T-helper 2 cell treated with Interferon-gamma antibody and Interleukin-4, amounts not matched to agents 5 μg/mL and 100 μg/mL, for 36 hours (primary cell): ENCODE measurements around the gene PSAP.
A peak's percentile ranks its signal among the peaks of the same experiment; 100 is the strongest.
"Not testable (repeated sequence)": the region's sequence is repeated elsewhere in the genome, so short reads cannot be mapped to it uniquely, and the experiment has no call there.

Experiments
- DNase-seq: peaks from one replicate; pipeline ENCODE4 v3.0.0; 2021; ENCODE audit warnings: low spot score
- H3K27ac Mint-ChIP-seq: one replicate; pipeline ENCODE4 v1.8.0; 2021; ENCODE audit warnings: mild to moderate bottlenecking, mixed read lengths
- H3K27me3 Mint-ChIP-seq: one replicate; pipeline ENCODE4 v1.8.0; 2021; ENCODE audit warnings: low read depth, mixed read lengths
- H3K36me3 Mint-ChIP-seq: one replicate; pipeline ENCODE4 v1.8.0; 2021; ENCODE audit warnings: low read depth, mixed read lengths
- H3K4me1 Mint-ChIP-seq: one replicate; pipeline ENCODE4 v1.8.0; 2021; ENCODE audit warnings: low read depth, mixed read lengths
- H3K4me3 Mint-ChIP-seq: one replicate; pipeline ENCODE4 v1.8.0; 2022; ENCODE audit warnings: mild to moderate bottlenecking, moderate library complexity, mixed read lengths
- H3K9me3 Mint-ChIP-seq: one replicate; pipeline ENCODE4 v1.8.0; 2021; ENCODE audit warnings: mixed read lengths

PSAP gene

DNA sequence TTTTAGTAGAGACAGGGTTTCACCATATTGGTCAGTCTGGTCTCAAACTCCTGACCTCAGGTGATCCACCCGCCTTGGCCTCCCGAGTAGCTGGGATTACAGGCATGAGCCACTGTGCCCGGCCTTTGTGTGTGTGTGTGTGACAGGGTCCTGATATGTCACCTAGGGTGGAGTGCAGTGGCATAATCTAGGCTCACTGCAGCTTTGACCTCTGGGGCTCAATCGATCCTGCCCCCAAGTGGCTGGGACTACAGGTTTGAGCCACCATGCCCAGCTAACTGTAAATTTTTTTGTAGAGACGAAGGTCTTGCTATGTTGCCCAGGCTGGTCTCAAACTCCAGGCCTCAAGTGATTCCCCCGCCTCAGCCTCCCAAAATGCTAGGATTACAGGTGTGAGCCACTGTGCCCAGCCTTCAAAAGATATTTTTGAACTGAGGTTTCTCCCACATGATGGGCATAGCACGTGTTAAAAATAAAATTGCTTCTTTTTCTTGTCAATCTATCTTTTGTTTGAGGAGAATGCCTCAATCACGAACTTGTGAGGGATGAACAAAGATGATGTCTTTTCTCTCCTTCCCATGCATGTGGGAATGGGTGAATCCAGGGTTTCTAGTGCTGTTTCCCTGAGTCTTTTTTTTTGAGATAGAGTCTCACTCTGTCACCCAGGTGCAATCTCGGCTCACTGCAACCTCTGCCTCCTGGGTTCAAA is 30.8 kb upstream of the PSAP start:
- Mint-ChIP-seq H3K27ac (no peak overlapping the region), H3K4me3 (no peak overlapping the region), H3K36me3 (no peaks in the 10 kb centered on the region), H3K4me1 (peaks cover 11% of the 10 kb centered on the region), H3K27me3 (peaks cover 3% of the 10 kb centered on the region), H3K9me3 (no peaks in the 10 kb centered on the region)
- no peak for DNase-seq

DNA sequence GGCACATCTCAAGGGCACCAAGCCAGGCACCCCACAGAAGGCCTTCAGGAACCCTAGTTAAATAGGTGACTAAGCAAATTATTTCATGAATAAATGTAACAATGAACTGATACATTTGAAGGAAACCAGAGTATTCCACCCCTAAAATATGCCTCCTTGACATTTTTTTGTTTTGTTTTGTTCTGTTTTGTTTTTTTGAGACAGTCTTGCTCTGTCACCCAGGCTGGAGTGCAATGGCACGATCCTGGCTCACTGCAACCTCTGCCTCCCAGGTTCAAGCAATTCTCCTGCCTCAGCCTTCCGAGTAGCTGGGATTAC is 30.2 kb upstream of the PSAP start:
- H3K36me3 Mint-ChIP-seq, DNase-seq, H3K27ac Mint-ChIP-seq, H3K9me3 Mint-ChIP-seq, H3K27me3 Mint-ChIP-seq, H3K4me3 Mint-ChIP-seq: not testable (repeated sequence)
- peaks cover 11% of the 10 kb centered on the region for H3K4me1 Mint-ChIP-seq

DNA sequence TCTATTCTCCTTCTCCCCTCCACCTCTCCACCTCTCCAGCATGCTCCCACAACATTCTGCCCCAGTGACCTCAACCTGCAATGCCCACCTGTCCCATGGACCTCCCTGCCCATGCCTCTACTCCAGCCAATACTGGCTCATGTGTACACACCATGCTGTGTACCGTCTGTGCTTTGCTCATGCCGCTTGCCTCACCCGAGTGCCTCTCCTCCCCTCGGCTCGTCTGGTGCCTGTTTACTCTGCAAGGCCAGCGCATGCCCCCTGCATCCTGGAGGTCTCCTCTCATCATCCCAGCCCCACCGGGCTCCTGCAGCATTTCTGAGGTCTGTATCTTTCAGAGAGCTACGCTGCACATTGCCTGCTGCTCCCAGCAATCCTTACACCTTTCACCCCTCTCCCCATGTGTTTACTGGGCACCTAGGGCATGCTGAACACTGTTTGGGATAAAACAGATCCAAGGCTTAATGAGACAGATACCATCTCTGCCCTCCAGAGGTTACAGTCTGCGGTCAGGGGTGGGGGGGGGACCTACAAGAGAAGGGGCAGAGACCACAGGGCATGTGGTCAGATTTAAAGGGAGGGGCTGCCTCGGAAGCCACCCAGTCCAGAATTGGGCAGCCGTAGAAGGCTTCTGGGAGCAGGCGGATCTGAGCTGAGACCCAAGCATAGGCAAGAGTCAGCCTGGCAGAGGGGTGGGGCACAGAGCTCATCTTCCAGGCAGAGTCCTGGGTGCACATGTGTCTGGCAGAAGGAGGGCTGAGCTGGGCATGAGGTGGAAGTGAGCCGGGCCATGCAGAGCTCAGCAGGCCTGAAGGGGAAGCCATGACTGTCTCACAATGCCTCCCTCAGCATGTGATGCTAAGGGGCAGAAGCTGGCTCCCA is 29.6 kb upstream of the PSAP start:
- Mint-ChIP-seq H3K36me3 (no peaks in the 10 kb centered on the region), H3K4me1 (peaks cover 11% of the 10 kb centered on the region), H3K4me3 (no peak overlapping the region), H3K27me3 (no peaks in the 10 kb centered on the region), H3K27ac (no peak overlapping the region), H3K9me3 (no peaks in the 10 kb centered on the region)
- DNase-seq: no peak

DNA sequence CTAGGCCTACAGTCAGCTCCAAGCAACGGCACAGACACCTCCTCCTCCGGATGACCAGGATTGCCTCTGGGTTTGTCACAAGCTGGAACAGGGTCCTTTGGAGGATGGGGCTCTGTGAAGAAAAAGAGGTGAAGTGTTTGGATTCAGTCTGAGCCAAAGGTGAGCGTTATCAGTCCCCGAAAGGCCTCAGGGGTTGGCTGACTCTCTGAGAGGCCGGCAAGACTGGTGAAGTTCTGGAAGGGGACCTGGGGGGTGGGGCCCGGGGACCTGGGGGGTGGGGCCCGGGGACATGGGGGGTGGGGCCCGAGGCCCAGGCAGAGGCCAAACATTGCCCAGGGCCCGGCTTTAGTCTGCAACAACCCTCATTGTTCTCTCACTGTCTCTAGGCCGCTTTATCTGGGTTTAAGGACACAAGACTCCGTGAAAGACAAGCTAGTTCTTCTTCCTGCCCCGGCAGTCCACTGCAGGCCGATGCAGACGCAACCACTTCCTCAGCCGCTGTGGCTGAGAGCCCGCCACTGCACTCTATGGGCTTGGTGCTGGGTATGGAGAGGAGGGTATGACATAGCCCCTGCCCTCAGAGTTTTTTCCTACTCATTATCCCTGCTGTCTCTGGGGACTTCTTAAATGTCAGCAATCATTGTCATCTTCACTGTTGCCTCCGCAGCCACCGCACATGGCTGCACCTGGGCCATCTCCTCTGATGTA is 27.4 kb upstream of the PSAP start:
- H3K36me3 Mint-ChIP-seq: no peaks in the 10 kb centered on the region
- peak overlapping the region; percentile 63 for H3K27ac Mint-ChIP-seq
- no peak for DNase-seq
- no peak overlapping the region for H3K4me3 Mint-ChIP-seq
- no peaks in the 10 kb centered on the region for H3K9me3 Mint-ChIP-seq
- H3K27me3 Mint-ChIP-seq: no peaks in the 10 kb centered on the region
- peaks cover 10% of the 10 kb centered on the region for H3K4me1 Mint-ChIP-seq

DNA sequence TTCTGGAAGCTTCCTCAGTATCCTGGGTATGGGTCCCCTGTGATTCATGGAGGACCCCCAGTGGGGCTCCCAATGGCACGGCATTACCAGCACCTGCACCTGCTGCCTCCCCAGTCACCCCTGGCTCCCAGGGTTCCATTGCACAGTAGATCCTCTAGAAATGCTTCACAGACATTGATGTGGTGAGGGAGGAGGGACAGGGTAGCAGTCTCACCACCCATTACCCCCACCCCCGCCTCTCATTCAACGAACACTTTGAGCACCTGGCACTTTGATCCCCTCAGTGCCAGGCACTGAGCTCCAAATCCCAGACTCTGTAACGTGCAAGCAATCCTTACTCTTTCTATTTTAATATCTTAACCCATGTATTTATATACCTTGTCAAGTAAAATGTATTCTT is 26.8 kb upstream of the PSAP start:
- Mint-ChIP-seq H3K4me1 (peaks cover 8% of the 10 kb centered on the region), H3K4me3 (no peak overlapping the region), H3K27ac (no peak overlapping the region), H3K27me3 (no peaks in the 10 kb centered on the region), H3K9me3 (no peaks in the 10 kb centered on the region), H3K36me3 (no peaks in the 10 kb centered on the region)
- no peak for DNase-seq

DNA sequence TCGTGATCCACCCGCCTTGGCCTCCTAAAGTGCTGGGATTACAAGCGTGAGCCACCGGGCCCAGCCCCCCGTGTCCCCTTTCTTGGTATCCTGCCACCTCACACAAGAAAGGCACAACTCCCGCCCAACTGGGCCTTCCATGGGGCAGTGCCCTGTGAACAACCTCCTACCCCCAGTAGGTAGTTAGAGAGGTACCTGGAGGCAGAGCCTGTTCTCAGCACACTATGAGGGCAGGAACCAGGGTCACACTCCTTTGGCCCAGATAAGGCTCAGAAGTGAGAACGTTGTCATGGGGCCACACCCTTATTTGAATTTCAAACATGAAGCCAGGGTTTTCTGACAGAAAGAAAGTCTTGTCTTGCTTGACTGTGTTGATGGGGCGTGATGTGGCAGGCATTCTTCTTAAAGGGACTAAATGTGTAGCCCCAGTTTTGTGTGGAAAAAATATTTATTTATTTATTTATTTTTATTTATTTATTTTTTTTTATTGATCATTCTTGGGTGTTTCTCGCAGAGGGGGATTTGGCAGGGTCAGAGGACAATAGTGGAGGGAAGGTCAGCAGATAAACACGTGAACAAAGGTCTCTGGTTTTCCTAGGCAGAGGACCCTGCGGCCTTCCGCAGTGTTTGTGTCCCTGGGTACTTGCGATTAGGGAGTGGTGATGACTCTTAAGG is 23.8 kb upstream of the PSAP start:
- not testable (repeated sequence) for H3K27ac Mint-ChIP-seq, H3K4me3 Mint-ChIP-seq, H3K27me3 Mint-ChIP-seq

DNA sequence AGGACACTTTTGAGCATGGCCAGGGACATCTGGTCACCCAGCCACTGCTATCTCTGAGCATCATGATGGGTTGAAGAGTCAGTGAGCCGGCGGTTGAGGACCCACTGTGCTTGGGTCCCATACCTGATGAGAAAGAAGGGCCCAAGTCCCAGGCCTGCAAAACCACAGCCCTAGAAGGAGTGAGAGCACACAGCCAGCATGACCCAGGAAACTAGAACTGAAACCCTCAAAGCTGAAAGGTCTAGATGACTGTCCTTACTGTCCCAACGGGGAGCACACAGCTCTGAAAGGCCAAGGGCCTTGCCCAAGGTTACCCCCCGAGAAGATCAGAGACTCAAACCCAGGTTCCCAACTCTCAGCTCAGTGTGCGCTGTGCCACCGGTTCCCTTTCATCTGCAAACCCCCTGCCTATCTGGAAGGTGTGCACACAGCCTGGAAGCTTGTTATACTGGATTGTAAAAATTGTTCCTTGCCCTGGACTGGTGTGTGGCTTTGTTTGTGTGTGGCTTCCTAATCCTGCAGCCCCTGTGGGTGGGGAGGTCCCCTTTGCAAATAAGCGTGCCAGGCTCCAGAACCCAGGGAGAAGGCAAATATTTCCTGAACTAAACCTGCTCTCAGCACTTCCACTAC is 22.6 kb upstream of the PSAP start:
- H3K36me3 Mint-ChIP-seq: no peaks in the 10 kb centered on the region
- H3K27me3 Mint-ChIP-seq: no peaks in the 10 kb centered on the region
- H3K9me3 Mint-ChIP-seq: no peaks in the 10 kb centered on the region
- no peak overlapping the region for H3K4me3 Mint-ChIP-seq
- no peak for DNase-seq
- H3K27ac Mint-ChIP-seq: no peak overlapping the region
- peaks cover 10% of the 10 kb centered on the region for H3K4me1 Mint-ChIP-seq

More for the DNA sequence above, 23.8 kb upstream of the PSAP start:
- not testable (repeated sequence) for H3K9me3 Mint-ChIP-seq, H3K36me3 Mint-ChIP-seq, DNase-seq
- peaks cover 11% of the 10 kb centered on the region for H3K4me1 Mint-ChIP-seq

DNA sequence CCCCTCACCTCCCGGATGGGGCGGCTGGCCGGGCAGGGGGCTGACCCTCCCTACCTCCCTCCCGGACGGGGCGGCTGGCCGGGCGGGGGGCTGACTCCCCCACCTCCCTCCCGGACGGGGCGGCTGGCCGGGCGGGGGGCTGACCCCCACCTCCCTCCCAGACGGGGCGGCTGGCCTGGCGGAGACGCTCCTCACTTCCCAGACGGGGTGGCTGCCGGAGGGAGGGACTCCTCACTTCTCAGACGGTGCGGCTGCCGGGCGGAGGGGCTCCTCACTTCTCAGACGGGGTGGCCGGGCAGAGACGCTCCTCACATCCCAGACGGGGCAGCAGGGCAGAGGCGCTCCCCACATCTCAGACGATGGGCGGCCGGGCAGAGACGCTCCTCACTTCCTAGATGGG is 18.6 kb upstream of the PSAP start:
- not testable (repeated sequence) for H3K9me3 Mint-ChIP-seq, H3K36me3 Mint-ChIP-seq, H3K27me3 Mint-ChIP-seq, H3K27ac Mint-ChIP-seq, H3K4me3 Mint-ChIP-seq, H3K4me1 Mint-ChIP-seq, DNase-seq

DNA sequence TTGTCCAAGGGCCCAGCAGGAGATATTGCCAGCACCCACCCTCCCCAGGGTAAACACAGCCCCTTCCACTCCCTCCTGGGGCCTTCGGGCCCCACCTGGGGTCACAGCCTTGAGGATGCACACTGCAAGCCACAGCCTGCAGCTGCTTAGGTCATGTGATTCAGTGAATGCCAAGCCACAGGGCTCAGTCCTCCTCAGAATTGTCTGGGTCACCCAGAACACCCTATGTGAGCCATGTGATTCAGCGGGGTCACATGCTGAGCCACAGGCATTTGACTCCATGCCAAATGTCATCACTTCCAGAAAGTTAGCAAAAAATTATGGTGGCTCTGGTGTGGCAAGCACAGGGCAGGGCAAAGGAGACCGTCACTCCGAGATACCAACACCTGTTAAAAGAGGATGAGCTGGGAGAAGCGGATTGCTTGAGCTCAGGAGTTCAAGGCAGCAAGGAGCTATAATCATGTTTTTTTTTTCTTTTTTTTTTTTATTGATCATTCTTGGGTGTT is 17.2 kb upstream of the PSAP start:
- Mint-ChIP-seq H3K36me3 (no peaks in the 10 kb centered on the region), H3K9me3 (no peaks in the 10 kb centered on the region), H3K27ac (no peak overlapping the region), H3K4me3 (no peak overlapping the region), H3K4me1 (peaks cover 3% of the 10 kb centered on the region), H3K27me3 (no peaks in the 10 kb centered on the region)
- no peak for DNase-seq

DNA sequence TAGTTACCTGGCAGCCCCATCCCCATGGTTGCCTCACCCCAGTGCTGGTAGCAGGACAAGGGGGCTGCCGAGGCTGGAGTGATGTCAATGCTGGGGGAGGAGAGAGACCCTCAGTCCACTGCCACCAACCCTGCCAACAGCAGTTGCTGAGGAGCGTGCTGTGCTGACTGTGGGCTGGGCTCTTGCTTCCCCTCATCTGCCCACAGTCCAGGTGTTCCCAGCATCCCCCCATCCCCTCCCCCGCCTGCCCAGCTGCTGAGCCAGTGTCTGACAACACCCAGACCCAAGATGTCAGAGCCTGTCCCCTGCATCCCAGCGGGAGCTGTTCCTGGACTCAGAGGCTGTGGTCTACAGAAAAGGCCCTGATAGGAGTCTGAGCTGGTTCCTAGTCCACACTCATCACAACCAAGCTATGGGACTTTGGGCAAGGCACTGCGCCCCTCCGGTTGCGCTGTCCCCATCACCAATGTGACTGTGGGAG is 14.6 kb upstream of the PSAP start:
- no peak overlapping the region for H3K27ac Mint-ChIP-seq
- H3K4me1 Mint-ChIP-seq: no peaks in the 10 kb centered on the region
- no peaks in the 10 kb centered on the region for H3K27me3 Mint-ChIP-seq
- H3K9me3 Mint-ChIP-seq: no peaks in the 10 kb centered on the region
- no peak for DNase-seq
- H3K36me3 Mint-ChIP-seq: no peaks in the 10 kb centered on the region
- H3K4me3 Mint-ChIP-seq: no peak overlapping the region

DNA sequence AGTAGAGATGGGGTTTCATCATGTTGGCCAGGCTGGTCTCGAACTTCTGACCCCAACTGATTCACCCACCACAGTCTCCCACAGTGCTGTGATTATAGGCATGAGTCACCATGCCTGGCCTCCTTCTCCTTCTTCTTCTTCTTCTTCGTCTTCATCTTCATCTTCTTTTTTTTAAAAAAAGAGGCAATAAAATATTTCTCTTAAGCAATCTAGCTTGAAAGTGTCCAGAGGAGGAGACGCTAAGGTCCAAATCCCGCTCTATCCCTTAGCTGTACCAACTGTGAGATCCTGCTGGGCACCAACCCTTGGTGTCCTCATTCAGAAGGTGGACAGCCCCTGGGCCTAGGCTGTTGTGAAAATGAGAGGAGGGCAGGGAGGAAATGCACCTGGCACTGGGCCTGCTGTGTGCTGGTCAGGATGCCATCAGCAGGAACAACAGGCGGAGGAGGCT is 13.9 kb upstream of the PSAP start:
- Mint-ChIP-seq H3K27ac (no peak overlapping the region), H3K36me3 (no peaks in the 10 kb centered on the region), H3K4me1 (no peaks in the 10 kb centered on the region), H3K4me3 (no peak overlapping the region), H3K27me3 (no peaks in the 10 kb centered on the region), H3K9me3 (no peaks in the 10 kb centered on the region)
- DNase-seq: no peak

DNA sequence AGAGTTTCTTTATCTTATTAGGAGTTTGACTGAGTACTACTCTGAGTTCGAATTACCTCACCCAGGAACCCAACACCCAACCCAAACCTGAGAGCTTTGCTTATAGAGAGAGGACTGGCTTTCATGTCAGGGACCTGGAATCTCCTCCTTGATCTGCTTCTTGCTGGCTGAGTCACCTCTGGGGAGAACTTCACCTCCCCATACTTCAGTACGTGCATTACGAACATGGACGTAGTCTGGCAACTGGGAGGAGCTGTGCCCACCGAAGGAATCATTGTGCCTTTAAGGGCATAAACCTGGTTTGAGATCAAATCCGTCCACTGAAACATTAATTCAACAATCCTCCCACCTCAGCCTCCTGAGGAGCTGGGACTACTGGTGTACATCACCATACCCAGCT is 12.2 kb upstream of the PSAP start:
- Mint-ChIP-seq H3K36me3 (no peaks in the 10 kb centered on the region), H3K4me1 (no peaks in the 10 kb centered on the region), H3K27me3 (no peaks in the 10 kb centered on the region), H3K9me3 (no peaks in the 10 kb centered on the region), H3K27ac (no peak overlapping the region), H3K4me3 (no peak overlapping the region)
- no peak for DNase-seq

DNA sequence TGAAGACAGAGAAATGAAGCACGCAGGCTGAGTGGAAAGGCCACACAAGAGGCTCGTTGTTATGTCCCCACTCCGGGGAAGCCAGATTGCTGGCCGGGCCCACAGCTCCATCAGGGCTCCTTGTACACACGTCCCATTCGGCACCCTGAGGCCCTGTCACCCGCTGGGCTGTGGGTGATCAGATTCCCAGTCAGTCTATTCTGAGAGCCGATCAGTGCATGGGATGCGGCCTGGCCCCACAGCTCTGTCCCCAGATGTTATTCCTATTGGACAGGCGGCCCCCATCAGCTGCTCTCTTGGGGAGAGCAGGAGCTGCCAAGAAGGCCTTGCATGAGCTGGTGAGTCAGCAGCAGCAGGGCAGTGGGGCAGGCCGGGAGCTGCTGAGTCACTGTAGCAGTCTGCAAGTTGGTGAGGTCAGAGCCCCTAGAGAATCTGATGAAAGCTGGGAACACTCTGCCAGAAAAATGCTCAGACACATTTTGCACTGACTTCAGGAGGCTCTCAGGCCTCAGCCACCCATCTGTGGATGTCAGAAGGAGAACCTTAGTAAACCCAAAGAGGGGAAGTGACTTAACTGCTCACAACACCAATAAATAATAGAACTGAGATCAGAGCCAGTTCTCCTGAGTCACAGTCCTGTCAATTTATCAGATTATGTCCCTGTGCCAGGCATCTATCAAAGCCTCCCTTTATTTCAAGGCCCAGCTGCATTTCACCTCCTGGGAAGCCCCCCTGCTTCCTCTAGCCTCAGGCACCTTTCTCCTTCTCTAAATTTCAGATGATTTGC is 9.4 kb upstream of the PSAP start:
- Mint-ChIP-seq H3K4me1 (no peaks in the 10 kb centered on the region), H3K4me3 (no peak overlapping the region), H3K9me3 (no peaks in the 10 kb centered on the region), H3K36me3 (no peaks in the 10 kb centered on the region), H3K27me3 (no peaks in the 10 kb centered on the region), H3K27ac (peak overlapping the region; percentile 63)
- DNase-seq: peak; percentile 37
